Peyer's patch (tissue), 4 donors: ENCODE data around the gene ENPP3. TPM values are rescaled to one million over a fixed set of nuclear protein-coding genes. Genes with fewer than 3 reads are reported as not detected.

Source experiments
- DNase-seq, 3 donors: peaks; one replicate each; pipeline ENCODE4 v3.0.0-alpha.2; 2017 to 2019
- H3K27ac ChIP-seq, 4 donors: fragments of 200-600 bp; sonication (generic); one replicate each; pipeline ENCODE4 v1.5.1; 2016 to 2019
- H3K27me3 ChIP-seq, 2 donors: fragments of 200-600 bp; sonication (generic); one replicate each; pipeline ENCODE4 v1.5.1; 2019
- H3K36me3 ChIP-seq, 3 donors: fragments of 200-600 bp; sonication (generic); one replicate each; pipeline ENCODE4 v1.5.1; 2016 to 2019
- H3K4me1 ChIP-seq, 4 donors: fragments of 200-600 bp; sonication (generic); one replicate each; pipeline ENCODE4 v1.5.1; 2016 to 2019
- H3K4me3 ChIP-seq, 4 donors: fragments of 200-600 bp; sonication (generic); 1 replicate in 3 of 4; 2 replicates in 1 of 4; pipeline ENCODE4 v1.5.1; 2016 to 2019; ENCODE audit warnings: mild to moderate bottlenecking in 1 of 4
- H3K9me3 ChIP-seq, 4 donors: fragments of 200-600 bp; sonication (generic); one replicate each; pipeline ENCODE4 v1.5.1; 2016 to 2019; ENCODE audit warnings: mild to moderate bottlenecking in 1 of 4
- POLR2A ChIP-seq, 2 donors: fragments of 450-650 bp; IDR thresholded peaks; one replicate each; pipeline ENCODE4 v1.5.1; 2017; ENCODE audit warnings: antibody characterized with exemption in 2 of 2, mild to moderate bottlenecking in 2 of 2, moderate library complexity in 2 of 2
- total RNA-seq, 4 donors: library from RNA; depleted of rRNA; stranded (reverse); fragments of >200 nt; gene quantifications; one replicate each; pipeline ENCODE4 v1.1.0, GENCODE V29; 2016
- TF ChIP-seq, protein P1 (sequence below), 6 experiments: fragments of 450-650 bp in 4 of 6; fragments of 200-600 bp in 2 of 6; sonication (generic) in 1 of 6; IDR thresholded peaks; one replicate each; pipeline ENCODE4 v1.5.1; 2017 to 2019; ENCODE audit warnings: antibody characterized with exemption in 6 of 6, mild to moderate bottlenecking in 3 of 6, moderate library complexity in 1 of 6

Gene ENPP3
- total RNA-seq, 4 donors from 2014 or later = 4.1 to 27.2 (median 18.0) TPM

DNA sequence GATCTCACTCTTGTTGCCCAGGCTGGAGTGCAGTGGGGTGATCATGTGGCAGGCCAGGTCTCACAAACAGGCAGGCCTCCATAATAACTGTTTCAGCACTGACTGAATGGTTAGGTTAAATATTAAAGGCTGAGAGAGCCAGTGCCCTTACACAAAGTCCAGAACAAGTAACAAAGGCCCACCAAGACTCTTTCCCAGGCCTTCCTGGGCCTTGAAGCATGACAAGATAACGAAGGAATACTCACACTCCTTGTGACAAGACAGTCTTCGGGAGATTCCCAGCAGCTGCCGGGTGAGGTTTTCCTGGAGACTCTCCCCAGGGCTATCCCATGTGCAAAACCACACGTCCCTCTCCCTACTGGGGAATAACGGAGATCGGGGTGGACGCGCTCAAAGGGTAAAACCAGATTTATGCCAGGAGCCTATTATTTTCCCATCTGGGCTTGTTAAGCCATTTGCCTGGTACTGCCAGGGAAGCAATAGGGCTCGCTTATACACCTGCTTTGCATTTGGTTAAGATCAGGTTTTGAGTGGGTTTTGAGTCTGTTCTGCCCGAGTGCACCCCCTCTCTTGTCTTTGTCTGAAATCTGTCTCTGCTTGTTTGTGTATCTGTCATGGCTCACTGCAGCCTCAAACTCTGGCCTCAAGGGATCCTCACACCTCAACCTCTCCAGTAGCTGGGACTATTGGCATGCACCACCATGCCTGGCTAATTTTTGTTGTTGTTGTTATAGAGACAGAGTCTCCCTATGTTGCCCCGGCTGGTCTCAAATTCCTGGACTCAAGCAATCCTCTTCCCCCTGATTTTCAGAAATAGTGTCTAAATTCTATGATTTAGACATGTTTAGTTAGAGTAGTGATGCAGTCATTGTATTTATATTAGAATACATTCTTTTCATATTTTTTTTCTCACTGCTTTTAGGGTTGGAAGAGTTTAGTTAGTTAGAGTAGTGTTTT is 1.4 kb upstream of the ENPP3 start:
- peaks cover 0 to 2% (median 0%) of the 10 kb centered on the region in 4 donors for H3K4me1 ChIP-seq
- H3K27ac ChIP-seq = no peak overlapping the region
- H3K27me3 ChIP-seq = no peaks in the 10 kb centered on the region
- no peaks in the 10 kb centered on the region for H3K9me3 ChIP-seq
- H3K4me3 ChIP-seq = no peak overlapping the region
- TF ChIP-seq, protein P1, sequence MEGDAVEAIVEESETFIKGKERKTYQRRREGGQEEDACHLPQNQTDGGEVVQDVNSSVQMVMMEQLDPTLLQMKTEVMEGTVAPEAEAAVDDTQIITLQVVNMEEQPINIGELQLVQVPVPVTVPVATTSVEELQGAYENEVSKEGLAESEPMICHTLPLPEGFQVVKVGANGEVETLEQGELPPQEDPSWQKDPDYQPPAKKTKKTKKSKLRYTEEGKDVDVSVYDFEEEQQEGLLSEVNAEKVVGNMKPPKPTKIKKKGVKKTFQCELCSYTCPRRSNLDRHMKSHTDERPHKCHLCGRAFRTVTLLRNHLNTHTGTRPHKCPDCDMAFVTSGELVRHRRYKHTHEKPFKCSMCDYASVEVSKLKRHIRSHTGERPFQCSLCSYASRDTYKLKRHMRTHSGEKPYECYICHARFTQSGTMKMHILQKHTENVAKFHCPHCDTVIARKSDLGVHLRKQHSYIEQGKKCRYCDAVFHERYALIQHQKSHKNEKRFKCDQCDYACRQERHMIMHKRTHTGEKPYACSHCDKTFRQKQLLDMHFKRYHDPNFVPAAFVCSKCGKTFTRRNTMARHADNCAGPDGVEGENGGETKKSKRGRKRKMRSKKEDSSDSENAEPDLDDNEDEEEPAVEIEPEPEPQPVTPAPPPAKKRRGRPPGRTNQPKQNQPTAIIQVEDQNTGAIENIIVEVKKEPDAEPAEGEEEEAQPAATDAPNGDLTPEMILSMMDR (IDR thresholded peaks at IDR 0.05) = no peak
- TF ChIP-seq POLR2A (IDR thresholded peaks at IDR 0.05) = no peak
- no peaks in the 10 kb centered on the region for H3K36me3 ChIP-seq
- DNase-seq = peak in 2 of 3 donors; percentile 49 to 50

DNA sequence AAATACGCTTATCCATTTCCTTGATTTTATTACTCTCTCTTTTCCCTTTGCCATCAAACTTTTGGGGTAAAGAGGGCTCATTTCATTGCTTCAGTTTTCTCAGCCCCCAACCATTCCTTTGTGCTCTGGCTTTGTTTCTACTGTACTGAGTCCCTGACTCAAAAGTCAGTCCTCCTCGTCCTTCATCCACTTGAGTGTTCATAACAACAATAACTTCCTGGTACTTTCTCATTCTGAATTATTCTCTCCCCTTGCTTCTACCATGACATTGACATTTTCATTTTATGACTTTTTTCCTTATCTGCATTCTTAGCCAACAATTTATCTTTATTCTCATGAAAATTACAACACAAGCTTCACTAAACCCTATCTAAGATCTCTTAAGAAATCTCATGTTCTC is 911 bp downstream of the ENPP3 start:
- Histone ChIP-seq H3K27ac (no peak overlapping the region), H3K4me3 (peak overlapping the region in 1 of 4 donors; percentile 27), H3K4me1 (peaks cover 0 to 2% (median 0%) of the 10 kb centered on the region in 4 donors), H3K9me3 (no peaks in the 10 kb centered on the region), H3K36me3 (no peaks in the 10 kb centered on the region), H3K27me3 (no peaks in the 10 kb centered on the region)
- no peak for DNase-seq
- TF ChIP-seq, protein P1 (IDR thresholded peaks at IDR 0.05) = no peak
- no peak for TF ChIP-seq POLR2A (IDR thresholded peaks at IDR 0.05)

DNA sequence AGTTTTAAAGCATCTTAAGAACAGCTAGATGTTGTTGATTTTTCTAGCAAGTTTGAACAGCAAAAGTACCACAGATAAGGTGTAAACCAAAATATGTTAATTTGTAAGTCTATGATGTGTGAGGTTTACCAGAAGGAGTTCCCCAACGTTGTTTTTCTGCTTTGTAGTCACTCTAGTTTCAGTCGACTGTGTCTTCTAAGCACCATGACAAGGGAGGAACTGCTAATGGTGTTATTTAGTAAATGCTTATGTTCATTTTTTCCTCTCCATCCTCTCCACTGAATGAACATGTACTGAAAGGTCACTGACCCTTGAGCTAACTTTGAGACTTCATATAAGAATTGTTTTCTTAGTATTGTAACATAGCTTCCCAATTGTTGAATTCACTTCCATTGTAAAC is 3.0 kb downstream of the ENPP3 start:
- TF ChIP-seq, protein P1 (IDR thresholded peaks at IDR 0.05) = no peak
- TF ChIP-seq POLR2A (IDR thresholded peaks at IDR 0.05) = no peak

DNA sequence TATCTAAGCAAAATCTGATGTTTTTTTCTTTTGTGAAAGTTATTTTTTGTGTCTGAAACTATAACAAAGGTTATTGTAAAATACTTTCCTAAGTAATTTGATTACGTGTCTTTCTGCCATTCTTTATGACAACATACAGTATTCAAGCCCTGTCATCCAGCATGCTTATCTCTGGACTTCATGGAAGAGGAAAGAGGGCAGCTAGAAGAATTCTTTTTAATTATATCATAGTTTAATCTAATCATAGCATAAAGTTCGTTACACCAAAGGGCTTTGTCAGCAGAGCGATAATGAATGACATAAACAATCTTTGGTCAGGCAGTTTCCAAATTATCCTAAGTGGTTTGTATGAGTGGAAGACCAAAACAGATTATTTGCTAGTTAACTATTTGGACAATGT is 3.5 kb downstream of the ENPP3 start:
- Histone ChIP-seq H3K36me3 (no peaks in the 10 kb centered on the region), H3K9me3 (no peaks in the 10 kb centered on the region), H3K4me1 (peaks cover 0 to under 1% (median 0%) of the 10 kb centered on the region in 4 donors), H3K4me3 (no peak overlapping the region), H3K27ac (no peak overlapping the region), H3K27me3 (no peaks in the 10 kb centered on the region)
- DNase-seq = no peak
- TF ChIP-seq POLR2A (IDR thresholded peaks at IDR 0.05) = no peak
- TF ChIP-seq, protein P1 (IDR thresholded peaks at IDR 0.05) = no peak

More for the DNA sequence above, 3.0 kb downstream of the ENPP3 start:
- H3K4me1 ChIP-seq = peaks cover 0 to 2% (median 0%) of the 10 kb centered on the region in 4 donors
- H3K27me3 ChIP-seq = no peaks in the 10 kb centered on the region
- no peaks in the 10 kb centered on the region for H3K36me3 ChIP-seq
- no peak overlapping the region for H3K27ac ChIP-seq
- DNase-seq = no peak
- H3K4me3 ChIP-seq = no peak overlapping the region
- H3K9me3 ChIP-seq = no peaks in the 10 kb centered on the region

DNA sequence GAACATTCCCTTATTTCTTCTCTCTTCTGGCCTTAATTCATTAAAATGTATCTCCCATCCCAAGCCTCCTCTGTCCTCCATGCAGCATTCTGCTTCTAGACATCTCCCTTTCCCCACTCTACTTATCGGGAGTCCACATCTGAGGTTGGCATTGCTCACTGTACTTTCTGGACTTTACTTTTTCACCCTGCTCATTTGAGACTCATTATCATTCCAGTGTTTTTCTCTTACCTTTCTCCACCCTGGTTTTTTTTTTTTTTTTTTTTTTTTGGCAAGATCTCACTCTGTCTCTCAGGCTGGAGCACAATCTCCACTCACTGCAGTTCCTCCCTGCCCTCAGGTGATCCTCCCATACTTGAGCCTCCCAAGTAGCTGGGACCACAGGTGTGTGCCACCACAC is 4.5 kb downstream of the ENPP3 start:
- no peak for TF ChIP-seq POLR2A (IDR thresholded peaks at IDR 0.05)
- TF ChIP-seq, protein P1 (IDR thresholded peaks at IDR 0.05) = no peak
- Histone ChIP-seq H3K36me3 (no peaks in the 10 kb centered on the region), H3K27me3 (no peaks in the 10 kb centered on the region), H3K4me1 (no peaks in the 10 kb centered on the region), H3K27ac (no peak overlapping the region), H3K4me3 (no peak overlapping the region), H3K9me3 (no peaks in the 10 kb centered on the region)
- no peak for DNase-seq
